NCI-H748 (cell line): Measurements from ENCODE around the gene FNTB.
A peak's percentile ranks its signal among the peaks of the same experiment; 100 is the strongest.

ENCODE experiments used
- DNase-seq: peaks from one replicate; lab custom pipeline; 2025; ENCODE audit not compliant: unreplicated experiment; lab: John Stamatoyannopoulos, UW

The FNTB gene, protein sequence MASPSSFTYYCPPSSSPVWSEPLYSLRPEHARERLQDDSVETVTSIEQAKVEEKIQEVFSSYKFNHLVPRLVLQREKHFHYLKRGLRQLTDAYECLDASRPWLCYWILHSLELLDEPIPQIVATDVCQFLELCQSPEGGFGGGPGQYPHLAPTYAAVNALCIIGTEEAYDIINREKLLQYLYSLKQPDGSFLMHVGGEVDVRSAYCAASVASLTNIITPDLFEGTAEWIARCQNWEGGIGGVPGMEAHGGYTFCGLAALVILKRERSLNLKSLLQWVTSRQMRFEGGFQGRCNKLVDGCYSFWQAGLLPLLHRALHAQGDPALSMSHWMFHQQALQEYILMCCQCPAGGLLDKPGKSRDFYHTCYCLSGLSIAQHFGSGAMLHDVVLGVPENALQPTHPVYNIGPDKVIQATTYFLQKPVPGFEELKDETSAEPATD

DNA sequence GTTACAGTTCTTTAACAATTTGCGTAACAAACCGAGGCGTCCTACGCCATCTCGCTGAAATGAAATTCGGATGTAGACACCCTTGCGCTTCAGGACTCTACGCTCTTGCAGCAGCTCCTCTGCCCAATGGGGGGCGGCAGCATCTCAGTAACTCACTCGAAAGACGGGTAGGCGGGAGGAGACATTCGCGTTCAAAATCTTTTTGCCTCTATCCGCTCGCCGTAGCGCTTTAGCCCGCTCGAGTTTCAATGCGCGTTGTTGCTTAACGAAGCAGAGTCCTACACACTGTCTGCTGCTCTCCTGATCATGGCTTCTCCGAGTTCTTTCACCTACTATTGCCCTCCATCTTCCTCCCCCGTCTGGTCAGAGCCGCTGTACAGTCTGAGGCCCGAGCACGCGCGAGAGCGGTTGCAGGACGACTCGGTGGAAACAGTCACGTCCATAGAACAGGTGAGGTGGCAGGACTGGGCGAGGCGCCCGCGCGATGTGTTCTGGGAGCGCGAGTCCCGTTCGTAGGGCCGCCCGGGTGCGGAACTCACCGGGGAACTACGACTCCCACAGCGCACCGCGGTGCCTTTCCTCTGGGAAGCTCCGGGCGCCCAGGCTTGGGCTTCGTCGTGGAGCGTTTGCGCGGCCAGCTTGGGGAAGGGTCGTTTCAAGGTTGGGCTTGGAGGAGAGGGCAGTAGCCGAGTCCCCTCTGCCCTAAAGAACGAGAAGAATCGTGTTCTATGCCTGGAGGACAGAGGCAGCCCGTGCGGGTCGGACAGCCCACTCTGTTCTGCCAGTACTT is at the start of gene FNTB:
TSS of gene FNTB (plus strand) at position 248 of the 790 bp plus-strand sequence. CDS start at position 307, 59 bp downstream.
- DNase-seq = peak; percentile 97

DNA sequence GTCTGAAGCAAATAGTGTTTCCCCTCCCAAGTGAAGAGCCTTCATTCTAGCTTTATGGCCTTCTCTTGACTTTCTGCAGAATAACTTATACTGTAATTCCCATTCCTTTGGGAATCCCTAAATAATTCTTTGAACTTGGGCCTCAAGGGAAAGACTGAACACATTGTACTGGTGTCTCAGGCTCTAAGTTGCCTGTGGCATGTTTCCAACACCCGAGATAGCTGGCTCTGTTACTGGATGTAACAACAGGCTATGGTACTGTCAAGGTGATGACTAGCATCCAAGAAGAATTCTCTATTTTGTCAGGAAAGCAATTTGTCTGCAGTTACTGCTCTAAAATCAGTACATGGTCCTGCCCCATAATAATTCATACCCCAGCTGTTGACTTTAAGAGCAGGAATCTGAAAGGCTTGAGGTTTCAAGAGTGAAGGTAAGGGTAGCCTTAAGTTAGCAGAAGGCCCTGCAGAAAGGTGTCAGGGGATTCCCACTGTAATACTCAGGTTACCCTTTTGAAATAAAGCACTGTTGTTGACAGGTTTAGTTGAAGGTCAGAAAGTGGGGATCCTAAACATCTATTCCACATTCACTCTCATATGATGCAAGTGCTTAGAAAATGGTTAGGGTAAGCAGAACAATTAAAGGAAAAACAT is 49.4 kb upstream of the FNTB start:
- no peak for DNase-seq

DNA sequence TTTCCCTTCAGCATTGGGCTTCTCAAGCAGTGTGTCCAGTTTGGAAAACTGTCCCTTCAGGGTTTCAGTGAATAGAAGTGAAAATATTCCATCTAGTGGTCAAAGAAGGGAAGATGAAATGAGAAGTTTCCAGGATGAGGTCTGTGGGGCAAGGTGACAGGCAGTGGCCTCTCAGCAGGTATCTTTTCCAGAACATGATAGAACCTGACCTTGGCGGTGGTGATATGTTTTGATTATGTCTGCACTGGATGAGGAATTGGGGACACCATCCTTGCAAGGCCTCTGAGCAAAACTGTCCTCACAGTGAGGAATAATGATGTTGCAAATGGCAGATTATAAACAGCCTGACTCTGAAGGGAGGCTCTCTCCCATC is 48.9 kb upstream of the FNTB start:
- peak; percentile 24 for DNase-seq

DNA sequence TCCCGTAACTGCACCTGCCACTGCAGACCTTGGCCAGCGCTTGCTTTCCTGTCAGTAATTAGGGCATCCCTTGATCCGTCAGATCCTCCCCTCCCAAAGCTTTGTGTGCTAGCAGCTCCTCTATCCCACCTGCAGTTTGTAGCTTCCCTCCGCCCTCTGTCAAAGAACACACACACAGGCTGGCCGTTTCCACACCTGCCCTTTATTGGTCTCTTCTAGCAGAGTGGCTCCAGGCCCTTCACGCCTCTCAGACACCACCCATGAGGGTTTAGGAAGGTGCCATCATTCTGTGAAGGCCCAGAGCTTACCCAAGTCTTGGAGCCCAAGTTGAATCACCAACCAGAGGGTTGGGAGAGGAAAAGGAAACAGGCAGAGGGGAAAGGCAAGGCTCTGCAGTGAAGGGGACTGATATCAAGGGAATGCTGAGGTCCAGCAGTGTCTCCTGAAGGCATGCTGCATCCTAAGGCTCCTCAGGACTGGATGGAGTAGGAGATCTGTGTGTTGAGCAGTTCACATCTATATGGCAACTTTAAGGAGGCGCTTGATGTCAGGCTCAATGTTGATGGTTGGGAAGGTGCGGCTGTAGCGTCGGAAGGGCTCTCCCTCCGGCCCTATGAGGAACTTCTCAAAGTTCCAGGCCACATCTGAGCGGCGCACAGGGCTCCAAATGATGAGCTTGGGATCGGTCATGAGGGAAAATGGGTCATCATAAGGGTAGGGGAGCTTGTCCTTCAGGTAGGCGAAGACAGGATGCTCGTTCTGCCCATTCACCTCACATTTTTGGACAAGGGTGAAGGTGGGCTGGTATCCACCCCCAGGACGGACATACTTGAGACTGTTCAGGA is 47.5 kb upstream of the FNTB start:
- DNase-seq = peak; percentile 86

DNA sequence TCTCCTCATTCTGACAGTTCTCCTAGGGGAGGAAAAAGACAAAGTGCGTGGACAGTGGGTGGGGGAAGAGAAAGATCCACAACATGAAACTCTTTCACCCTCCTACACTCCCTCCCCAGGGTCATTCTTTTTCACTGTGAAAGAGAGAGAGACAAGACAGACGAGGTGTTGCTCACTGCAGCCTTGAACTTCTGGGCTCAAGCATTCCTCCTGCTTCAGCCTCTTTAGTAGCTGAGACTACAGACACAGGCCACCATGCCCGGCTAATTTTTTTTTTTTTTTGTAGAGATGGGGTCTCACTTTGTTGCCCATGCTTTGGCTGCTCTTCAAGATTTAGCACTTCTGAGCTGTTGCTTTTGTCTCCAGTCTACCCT is 46.9 kb upstream of the FNTB start:
- no peak for DNase-seq

DNA sequence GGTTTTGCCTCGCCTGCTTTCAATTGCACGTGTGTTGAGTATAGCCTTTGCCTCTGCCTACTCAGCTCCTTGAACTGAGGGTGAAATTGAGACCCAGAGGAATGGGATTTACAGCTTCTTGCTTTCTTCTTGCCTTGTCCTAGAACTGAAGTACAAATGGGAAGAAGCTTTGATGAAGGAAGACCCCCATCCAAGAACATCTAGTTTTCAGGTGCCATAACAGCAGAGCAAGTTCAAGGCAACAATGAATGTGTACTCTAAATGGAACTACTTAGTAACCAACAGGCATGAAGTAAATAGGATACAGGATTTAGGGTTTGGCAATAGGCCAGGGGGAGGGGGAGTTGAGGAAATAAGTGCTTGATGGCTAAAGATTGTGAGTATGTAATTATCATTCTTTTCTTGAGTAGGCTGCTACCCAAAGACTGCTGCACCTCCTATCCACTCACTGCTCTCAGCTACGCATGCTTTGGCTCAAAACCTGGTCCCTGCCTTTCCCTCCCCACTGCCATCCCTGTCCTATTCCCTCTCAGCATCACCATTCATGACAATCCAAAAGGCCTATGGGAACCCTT is 46.3 kb upstream of the FNTB start:
- DNase-seq = peak; percentile 9

DNA sequence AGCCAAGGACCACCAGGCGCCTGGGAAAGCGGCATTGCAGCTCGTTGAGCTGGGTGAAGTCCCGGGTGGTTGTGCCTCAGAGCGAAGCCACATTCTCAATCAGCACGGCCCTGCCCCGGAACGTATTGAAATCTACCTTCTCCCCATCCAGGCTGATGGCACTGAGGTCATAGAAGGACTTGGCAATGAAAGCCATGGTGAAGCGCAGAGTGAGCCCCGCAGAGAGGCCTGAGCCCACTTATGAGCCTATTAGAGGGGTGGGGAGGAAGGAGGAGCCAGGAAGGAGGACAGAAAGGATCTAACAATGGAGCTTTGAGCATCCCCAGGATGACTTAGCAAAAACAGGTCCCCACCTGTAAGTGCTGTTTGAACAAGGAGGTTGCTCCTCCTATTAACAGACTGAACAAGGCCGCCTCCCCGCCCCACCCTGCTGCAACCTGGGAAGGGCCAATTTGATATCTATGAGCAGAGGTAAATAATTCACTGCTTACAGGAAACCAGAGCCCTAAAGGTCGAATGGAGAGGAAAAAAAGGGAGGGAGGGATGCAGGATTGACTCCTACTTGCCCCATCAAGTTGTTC is 44.1 kb upstream of the FNTB start, which contains the start of gene GPX2:
TSS of gene GPX2 (minus strand) at position 215 of the 581 bp plus-strand sequence. CDS start at position 196, 19 bp downstream.
- DNase-seq = peak; percentile 99

DNA sequence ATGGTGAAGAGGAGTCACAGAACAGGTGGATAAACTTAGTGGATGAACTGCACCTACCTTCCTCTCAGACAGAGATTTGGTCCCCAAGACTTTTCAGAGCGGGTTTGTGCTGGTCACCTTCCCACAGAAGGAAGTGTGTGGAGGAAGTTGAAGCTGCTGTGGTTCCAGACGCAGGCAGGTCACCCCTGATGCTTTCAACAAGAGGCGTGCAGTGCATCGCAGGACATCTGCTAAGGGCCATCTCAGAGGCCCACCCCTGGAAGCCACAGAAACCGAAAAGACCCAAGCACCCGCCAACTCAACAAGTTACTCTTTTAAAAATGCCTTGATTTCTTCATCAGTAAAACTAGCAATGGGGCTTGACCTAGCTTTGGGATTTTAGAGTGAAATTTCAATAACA is 43.1 kb upstream of the FNTB start:
- DNase-seq = no peak

DNA sequence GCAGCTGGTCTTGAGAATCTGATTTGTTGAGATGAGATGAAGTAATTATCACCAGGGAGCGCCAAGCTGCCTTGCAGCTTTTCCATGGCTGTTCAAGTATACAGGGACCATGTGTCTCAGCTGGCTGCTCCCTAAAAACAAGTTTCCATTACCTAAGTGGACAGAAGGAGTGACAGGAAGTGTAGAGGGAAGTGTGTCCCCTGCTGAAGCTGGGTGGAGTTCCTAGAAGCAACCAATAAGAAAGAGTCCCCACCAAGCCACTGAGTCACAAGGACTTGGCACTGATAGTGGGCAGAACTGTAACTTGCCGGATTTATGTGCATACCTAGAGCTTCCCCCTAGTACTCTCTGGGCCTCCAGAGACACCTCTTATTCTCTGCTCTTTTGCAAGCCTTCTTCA is 42.7 kb upstream of the FNTB start:
- DNase-seq = peak; percentile 22

DNA sequence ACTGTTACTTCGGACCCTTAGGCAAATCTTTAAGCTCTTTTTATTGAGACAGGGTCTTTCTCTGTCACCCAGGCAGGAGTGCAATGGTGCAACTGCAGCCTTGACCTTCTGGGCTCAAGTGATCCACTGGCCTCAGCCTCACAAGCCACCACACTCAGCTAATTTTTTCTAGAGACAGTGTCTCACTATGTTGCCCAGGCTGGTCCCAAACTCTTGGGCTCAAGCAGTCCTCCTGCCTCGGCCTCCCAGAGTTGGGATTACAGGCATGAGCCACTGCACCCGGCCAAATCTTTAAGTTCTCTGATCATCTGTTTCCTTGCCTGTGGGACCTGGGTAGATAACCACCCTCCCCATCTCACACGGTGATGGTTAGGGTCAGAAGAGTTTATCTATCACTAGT is 41.8 kb upstream of the FNTB start:
- no peak for DNase-seq

DNA sequence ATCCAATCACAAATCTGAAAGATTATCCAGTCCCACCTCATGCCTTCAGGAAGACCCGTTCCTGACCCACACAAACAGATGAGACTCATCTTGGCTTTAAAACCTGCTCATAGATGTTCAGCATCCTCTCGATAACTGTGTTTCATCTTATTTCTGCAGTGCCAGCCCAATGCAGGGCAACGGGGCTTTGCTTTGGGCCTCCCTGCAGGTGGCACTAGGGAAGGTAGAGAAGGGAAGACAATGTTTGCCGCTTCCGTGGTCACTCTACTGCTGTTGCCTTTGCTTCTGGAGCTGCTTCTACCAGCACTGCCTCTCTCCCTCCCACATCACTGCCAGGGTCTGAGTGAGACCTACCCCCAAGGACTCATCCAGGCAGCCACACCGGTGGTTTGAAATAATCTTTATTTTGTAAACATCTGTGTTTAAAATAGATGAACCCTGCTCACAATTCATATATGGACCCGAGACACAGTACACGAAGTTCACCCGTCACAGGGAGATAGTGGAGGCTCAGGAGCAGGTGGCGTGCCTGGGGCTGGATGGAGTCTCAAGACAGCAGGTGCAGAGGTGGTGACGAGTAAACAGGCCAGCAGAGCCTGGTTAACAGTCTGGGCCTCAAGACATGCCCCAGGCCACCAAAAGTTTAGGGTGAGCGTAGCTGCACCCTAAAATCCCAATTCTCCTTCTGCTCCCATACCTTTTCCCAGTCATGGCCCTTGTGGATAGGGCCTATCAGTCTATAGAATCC is 41.1 kb upstream of the FNTB start:
- no peak for DNase-seq

DNA sequence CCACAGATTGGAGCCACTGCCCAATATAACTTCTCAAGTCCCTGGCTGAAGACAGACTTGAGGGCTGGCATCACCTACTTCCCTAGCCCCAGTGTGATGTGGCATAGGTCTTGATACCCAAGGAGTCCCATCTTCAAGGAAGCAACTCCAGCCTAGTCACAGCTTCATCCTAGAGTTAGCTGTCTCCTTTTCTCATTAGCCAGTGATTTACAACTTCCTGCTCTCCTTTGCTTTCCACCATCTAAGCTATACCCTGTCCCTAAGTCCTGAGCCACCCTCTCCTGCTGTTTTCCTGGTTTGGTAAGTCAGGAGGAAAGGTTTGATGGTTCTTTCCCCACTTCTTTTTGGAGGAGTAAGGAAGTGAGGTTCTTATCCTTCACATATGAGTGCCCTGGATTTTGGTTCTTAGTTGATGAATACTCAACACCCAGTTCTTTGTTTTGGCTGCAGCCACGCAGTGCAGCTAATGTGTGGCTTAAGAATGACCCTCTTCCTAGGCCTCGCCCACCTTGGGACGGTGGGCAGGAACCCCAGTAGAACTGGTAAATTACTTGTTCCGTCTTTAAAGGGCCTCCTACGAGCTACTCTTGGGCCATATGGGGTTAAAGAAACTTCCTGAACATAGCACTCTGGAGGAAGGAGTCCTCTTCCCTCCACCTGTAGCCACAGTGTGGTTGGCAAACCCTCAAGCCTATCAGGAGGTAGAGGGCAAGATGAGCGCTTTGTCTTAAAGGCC is 40.2 kb upstream of the FNTB start:
- no peak for DNase-seq

DNA sequence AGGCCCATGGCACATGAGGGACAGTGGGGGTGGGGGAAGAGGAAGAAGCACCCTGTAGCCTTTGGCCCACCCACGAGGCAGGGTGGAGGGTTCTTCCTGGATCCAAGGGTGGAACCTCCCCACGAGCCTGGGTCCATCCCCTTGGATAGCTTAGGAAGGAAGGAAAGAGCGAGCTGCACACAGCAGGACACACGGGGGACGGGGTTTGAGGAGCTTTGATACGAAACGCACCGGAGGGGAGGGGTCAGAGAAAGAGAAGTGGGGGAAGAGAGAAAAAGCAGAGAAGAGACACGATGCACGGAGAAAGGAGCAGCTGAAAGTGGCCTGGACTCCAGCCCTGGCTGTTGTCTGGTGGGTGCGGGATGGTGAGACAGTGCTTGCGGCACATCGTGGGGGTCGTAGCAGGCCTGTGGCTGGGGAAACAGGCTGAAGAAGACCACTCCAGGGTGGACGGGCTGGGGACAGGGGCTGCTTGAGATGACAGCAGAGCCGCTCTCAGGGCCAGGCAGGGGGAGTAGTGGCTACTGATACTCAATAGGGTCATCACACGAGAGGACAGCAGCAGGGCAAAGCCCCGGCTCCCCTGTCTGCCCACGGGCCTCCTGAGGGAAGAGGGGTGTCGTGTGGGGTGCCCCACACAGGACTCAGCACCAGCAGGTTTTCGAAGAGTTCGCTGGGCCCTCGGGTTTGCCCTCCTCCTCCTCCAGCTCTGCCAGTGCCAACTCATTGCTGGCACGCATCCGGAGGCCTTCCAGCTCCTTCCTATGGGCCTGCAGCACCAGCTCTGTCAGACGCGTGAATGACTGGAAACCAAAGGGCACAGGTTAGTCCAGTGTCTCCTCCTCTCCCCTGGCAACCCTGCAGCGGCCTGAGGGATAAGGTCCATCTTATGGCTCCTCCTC is 38.7 kb upstream of the FNTB start:
- no peak for DNase-seq

DNA sequence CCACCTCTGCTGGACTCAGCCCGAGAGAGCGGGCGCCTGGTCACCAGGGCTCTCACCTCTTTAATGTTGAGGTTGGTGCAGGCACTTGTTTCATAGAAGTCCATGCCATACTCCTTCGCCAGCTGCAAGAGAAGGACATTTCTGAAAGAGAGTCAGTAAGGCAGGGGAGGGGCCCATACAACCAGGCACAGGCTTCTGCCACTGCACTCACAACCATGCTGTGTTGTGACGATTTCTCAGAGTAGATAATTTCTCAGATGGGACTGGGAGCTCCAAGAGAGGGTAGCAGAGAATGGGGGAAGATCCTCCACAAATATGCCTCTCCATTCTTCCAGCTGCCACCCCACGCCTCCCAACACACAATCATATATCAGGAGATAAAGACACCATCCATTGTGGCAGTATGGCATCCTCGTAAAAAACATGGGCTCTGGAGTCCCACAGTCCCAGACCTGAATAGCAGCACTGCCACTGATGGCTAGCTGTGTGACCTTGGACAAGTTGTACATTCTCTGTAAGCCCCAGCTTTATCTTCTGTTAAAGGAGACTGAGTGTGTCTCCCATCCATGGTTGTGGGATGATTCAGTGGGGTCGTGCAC is 38.0 kb upstream of the FNTB start:
- no peak for DNase-seq

DNA sequence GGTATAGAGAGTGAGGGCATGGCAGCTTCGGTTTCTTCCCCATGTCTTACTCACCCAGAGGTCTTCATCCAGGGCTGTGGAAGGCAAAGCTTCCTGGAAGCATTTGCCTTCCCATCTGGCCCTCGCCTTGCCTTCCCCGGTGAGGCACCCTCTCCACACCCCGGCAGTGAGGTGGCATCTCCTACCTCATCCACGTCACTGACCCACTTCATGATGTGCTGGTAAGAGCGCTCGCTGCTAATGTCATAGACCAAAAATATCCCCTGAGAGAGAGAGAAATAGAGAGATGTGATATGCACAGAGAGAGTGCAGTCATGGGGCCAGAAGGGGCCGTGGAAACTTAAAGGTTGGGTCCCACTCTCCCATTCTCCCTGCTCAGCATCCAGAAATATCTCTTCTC is 35.8 kb upstream of the FNTB start:
- DNase-seq = no peak

DNA sequence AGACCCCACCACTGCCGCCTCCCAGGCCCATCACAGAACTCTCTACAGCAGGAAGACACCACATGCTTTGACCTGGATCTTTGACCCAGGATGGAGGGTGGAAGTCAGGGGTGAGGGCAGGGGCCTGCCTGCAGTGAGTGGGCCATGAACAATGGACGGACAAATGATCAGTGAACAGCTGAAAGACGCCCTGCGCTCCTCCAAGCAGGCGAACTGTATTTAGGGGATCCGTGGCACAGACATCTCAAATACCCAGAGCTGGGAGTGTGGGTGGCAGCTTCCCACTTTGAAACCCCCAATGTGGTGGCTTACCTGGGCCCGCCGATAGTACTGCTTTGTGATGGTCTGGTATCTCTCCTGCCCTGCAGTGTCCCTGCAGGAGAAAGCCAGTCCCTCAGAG is 35.4 kb upstream of the FNTB start:
- no peak for DNase-seq

DNA sequence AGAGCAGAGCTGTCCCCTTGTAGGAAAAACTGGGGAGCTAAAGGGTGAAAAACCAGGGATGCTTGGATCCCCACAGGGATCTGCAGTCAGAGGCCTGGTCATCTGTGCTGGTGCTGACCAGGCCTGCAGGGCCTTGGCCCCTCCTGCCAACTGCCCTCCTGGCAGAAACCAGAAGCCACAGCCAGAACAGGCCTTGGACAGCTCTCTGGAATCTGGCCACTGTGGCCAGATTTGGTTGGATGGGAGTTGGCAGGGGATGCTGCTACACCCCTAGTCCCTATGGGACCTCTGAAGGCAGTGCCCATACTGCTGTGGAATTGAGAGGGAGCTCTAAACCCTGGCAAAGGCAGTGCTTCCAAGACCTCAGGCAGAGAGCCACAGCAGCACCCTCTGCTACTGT is 35.0 kb upstream of the FNTB start:
- no peak for DNase-seq
